ENCODE measurements around the gene LANCL3. TPM values are rescaled to one million over a fixed set of nuclear protein-coding genes. Genes with fewer than 3 reads are reported as not detected.

LANCL3 gene
- total RNA-seq, 1 experiment from 2014 or later, result 0.26 TPM

- Histone ChIP-seq H3K27me3 (ENCODE audit: low read length) (no peaks in the 10 kb centered on the region), H3K4me1 (ENCODE audit: insufficient read depth, low read length) (peaks cover 17% of the 10 kb centered on the region), H2AFZ (ENCODE audit: low read length) (peak overlapping the region; percentile 68; the same call in 1 of the 2 replicates), H3K9ac (ENCODE audit: low read length) (no peak overlapping the region), H3K36me3 (ENCODE audit: low read depth, low read length) (no peaks in the 10 kb centered on the region), H3K79me2 (ENCODE audit: low read length) (peaks cover 14% of the 10 kb centered on the region; the same call in 1 of the 2 replicates), H3K9me3 (ENCODE audit: low read length) (no peaks in the 10 kb centered on the region), H3K27ac (ENCODE audit: low read length) (no peak overlapping the region), H3K9me2 (replicated peaks; ENCODE audit: low read length) (no peaks in the 10 kb centered on the region), H3K4me3 (ENCODE audit: low read length) (no peak overlapping the region), H4K20me1 (ENCODE audit: low read length) (no peaks in the 10 kb centered on the region), H3F3A (ENCODE audit: low read length, unreplicated experiment) (no peaks in the 10 kb centered on the region), H3K4me2 (ENCODE audit: low read length) (no peak overlapping the region)
- BruUV-seq (replicated peaks), result no TSS peak
- ChIA-PET CTCF (no interaction called here), POLR2A (ENCODE audit: unreplicated experiment) (no interaction called here)
- no peak for TF ChIP-seq EZH2 (IDR thresholded peaks at IDR 0.05; ENCODE audit: low read length, unreplicated experiment)
- TF ChIP-seq, protein P1, sequence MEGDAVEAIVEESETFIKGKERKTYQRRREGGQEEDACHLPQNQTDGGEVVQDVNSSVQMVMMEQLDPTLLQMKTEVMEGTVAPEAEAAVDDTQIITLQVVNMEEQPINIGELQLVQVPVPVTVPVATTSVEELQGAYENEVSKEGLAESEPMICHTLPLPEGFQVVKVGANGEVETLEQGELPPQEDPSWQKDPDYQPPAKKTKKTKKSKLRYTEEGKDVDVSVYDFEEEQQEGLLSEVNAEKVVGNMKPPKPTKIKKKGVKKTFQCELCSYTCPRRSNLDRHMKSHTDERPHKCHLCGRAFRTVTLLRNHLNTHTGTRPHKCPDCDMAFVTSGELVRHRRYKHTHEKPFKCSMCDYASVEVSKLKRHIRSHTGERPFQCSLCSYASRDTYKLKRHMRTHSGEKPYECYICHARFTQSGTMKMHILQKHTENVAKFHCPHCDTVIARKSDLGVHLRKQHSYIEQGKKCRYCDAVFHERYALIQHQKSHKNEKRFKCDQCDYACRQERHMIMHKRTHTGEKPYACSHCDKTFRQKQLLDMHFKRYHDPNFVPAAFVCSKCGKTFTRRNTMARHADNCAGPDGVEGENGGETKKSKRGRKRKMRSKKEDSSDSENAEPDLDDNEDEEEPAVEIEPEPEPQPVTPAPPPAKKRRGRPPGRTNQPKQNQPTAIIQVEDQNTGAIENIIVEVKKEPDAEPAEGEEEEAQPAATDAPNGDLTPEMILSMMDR (conservative IDR thresholded peaks at IDR 0.05; ENCODE audit: low read depth, low read length), result no peak
- TF ChIP-seq EZH2phosphoT487 (IDR thresholded peaks at IDR 0.05; ENCODE audit: borderline replicate concordance, low read length), result no peak
- ATAC-seq (no peak), DNase-seq (no peak)
- intact Hi-C loops (cut with micrococcal nuclease), result no loop called here
Observed at GRCh38 chrX:37684426-37684825, 113.0 kb downstream of the LANCL3 start.

DNA sequence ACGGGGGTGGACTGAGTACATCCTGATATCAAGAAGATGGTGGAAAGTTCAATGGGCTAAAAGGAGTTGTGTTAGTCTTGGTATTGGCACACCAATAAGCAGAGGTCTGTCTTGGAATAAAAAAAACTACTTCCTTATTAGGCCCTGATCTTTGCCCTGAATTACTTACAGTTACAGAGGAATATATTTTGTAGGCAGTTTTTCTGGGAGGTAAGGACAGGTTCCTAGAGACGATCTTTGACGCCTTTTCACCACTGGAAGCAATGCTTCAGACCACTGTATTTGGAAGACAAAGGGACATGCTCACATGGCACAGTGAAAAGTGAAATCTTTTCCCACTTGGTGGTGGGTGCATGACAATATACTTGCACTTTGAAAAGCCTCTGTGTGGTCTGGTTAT is 113.5 kb downstream of the LANCL3 start:
- H3K4me2 ChIP-seq (ENCODE audit: low read length), result peak overlapping the region; percentile 90; the same call in 1 of the 2 replicates
- H3K27ac ChIP-seq (ENCODE audit: low read length), result no peak overlapping the region
- ATAC-seq (peak; percentile 20), DNase-seq (peak; percentile 18)
- TF ChIP-seq EZH2 (IDR thresholded peaks at IDR 0.05; ENCODE audit: low read length, unreplicated experiment), result no peak
- TF ChIP-seq EZH2phosphoT487 (IDR thresholded peaks at IDR 0.05; ENCODE audit: borderline replicate concordance, low read length), result no peak
- TF ChIP-seq, protein P1 (conservative IDR thresholded peaks at IDR 0.05; ENCODE audit: low read depth, low read length), result no peak
- no peak overlapping the region for H3K9ac ChIP-seq (ENCODE audit: low read length)
- intact Hi-C loops (cut with micrococcal nuclease), result no loop called here
- peaks cover 17% of the 10 kb centered on the region for H3K4me1 ChIP-seq (ENCODE audit: insufficient read depth, low read length)
- no peaks in the 10 kb centered on the region for H3K36me3 ChIP-seq (ENCODE audit: low read depth, low read length)
- no peaks in the 10 kb centered on the region for H3K9me3 ChIP-seq (ENCODE audit: low read length)
- H3F3A ChIP-seq (ENCODE audit: low read length, unreplicated experiment), result no peaks in the 10 kb centered on the region
- no peaks in the 10 kb centered on the region for H3K9me2 ChIP-seq (replicated peaks; ENCODE audit: low read length)
- H4K20me1 ChIP-seq (ENCODE audit: low read length), result no peaks in the 10 kb centered on the region
- ChIA-PET CTCF (no interaction called here), POLR2A (ENCODE audit: unreplicated experiment) (interaction anchor here (0.6 kb wide), 1 partner anchor 33 kb away, joined by 3 read pairs; no protein-coding TSS in a partner anchor)
- peak overlapping the region; percentile 46; the same call in 1 of the 2 replicates for H3K4me3 ChIP-seq (ENCODE audit: low read length)
- no peaks in the 10 kb centered on the region for H3K27me3 ChIP-seq (ENCODE audit: low read length)
- H3K79me2 ChIP-seq (ENCODE audit: low read length), result peaks cover 14% of the 10 kb centered on the region; the same call in 1 of the 2 replicates
- H2AFZ ChIP-seq (ENCODE audit: low read length), result peak overlapping the region; percentile 68
- BruUV-seq (replicated peaks), result no TSS peak

All from PC-3 (cell line).